GM21447 (cell line): ENCODE data around the gene FBXL20.
"Not testable (repeated sequence)": the region's sequence is repeated elsewhere in the genome, so short reads cannot be mapped to it uniquely, and the experiment has no call there.

Experiments used
- ATAC-seq: cut with Tn5 transposase; IDR thresholded peaks from one replicate; pipeline ENCODE4 v1.9.1; 2021; ENCODE audit not compliant: unreplicated experiment

The FBXL20 gene

DNA sequence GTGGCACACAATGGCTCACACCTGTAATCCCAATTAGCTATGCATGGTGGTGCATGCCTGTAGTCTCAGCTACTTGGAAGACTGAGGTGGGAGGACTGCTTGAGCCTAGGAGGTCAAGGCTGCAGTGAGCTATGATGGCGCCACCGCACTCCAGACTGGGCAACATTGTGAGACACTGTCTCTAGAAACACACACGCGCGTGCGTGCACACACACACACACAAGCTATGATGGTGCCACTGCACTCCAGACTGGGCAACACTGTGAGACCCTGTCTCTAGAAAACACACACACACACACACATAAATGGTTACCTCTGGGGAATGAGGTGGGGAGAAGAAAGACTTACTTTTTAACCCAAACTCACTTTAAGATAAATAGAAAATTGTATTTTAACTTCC, 16.4 kb downstream of the FBXL20 start:
- no peak for ATAC-seq

DNA sequence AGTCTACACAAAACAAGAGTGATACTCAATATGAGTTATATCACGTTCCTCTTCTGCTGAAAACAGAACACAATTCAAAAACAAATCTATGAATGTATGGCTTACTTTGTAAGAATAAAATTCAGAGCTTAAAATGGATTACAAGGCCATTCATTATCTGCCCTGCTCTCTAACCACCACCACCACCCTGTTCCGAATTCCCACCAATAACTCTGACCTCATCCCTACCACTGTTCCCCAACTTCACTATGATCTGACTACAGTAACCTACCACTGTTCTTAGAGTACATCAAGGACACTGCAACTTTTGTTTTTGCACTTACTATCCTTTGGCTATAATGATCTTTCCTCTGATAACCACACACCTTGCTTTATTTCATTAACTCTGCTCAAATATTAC, 21.3 kb downstream of the FBXL20 start:
- ATAC-seq: no peak

GRCh38 chr17:39376434-39376833, 25.0 kb downstream of the FBXL20 start:
- no peak for ATAC-seq

DNA sequence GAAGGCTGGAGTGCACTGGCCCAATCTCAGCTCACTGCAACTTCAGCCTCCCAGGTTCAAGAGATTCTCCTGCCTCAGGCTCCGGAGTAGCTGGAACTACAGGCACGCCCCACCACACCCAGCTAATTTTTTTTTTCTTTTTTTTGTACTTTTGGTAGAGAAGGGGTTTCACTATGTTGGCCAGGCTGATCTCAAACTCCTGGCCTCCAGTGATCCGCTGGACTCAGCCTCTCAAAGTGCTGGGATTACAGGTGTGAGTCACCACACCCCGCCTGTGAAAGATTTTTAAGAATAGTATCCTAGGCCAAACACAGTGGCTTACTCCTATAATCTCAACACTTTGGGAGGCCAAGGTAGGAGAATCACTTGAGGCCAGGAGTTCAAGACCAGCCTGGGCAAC, 33.6 kb downstream of the FBXL20 start:
- ATAC-seq: not testable (repeated sequence)

- ATAC-seq: no peak
Observed at GRCh38 chr17:39365872-39366271, 35.6 kb downstream of the FBXL20 start.

DNA sequence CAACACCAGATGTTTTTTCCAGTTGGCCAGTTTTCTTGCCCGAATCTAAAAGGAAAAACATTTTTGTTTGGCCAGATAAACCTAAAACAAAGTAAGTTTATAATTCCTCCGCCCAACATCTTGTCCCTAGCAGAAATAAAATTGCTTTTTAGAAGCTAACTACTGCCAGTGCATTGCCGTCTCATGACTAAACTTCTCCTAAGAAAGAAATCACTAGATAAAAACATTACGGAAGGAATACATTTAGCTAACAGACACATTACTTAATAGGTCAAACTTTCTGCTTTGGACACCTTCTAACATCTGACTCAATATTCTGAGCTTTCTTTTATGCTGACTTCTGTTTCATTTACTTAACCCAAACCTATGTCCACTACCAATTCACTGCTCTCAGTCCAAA, 36.2 kb downstream of the FBXL20 start:
- no peak for ATAC-seq

DNA sequence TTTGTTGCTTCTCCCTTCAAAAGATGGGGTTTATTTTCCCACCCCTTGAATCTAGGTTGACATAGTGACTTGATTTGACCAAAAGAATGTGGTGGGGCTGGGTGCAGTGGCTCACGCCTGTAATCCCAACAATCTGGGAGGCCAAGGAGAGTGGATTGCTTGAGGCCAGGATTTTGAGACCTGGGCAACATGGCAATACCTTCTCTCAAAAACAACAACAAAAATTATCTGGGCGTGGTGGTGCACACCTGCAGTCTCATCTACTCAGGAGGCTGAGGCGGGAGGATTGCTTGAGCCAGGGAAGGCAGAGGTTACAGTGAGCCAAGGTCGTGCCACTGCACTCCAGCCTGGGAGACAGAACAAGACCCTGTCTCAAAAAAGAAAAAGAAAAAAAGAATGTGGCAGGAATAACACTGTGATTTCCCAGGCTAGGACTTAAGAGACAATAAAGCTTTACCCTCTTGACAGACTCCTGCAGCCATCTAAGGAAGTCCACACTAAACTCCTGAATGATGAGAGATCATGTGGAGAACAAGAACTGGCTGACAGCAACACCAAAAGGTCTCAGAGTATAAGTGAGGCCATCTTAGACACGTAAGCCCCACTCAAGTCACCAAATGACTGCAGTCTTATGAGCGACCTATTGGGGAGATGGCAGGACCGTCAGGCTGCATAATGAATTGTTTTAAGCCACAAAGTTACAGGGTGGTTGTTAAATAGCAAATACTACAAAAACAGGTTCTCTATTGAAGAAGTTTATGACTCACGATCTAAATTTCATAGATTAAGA, 37.0 kb downstream of the FBXL20 start:
- no peak for ATAC-seq

DNA sequence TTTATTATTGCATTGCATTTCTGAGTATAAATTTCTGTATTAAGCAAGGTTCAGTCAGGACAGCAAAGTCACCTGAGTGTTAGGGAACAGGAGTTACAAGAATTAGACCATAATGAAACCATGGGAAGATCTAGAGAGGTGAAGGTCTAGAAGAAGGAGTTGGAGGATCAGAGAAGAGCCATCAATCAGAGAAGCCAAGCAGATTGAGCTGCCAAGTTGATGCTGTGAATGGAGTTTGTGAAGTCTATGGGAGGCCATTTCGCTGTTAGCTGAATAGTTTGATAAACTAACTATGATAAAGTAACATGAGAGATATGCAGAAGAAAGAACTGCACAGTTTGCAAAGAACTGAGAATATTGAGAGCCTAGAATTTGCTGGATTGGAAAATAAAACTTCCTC, 40.4 kb downstream of the FBXL20 start:
- no peak for ATAC-seq

GRCh38 chr17:39360537-39360936, 40.9 kb downstream of the FBXL20 start:
- no peak for ATAC-seq

- ATAC-seq: no peak
Observed at GRCh38 chr17:39359994-39360393, 41.4 kb downstream of the FBXL20 start.

DNA sequence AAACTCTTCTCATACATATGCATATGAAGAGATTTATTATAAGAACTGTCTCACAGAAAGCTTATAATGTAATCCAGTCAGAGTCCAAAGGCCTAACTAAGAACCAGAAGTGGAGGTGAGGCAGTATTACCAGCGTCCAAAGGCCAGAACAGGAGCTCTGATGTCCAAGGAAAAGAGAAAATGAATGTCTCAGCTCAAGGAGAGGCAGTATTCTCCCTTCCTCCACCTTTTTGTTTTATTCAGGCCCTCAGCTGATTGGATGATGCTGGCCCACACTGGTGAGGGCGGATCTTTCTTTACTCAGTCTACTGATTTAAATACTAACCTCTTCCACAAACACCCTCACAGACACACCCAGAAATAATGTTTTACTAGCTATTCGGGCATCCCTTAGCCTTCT, 43.4 kb downstream of the FBXL20 start:
- ATAC-seq: no peak

DNA sequence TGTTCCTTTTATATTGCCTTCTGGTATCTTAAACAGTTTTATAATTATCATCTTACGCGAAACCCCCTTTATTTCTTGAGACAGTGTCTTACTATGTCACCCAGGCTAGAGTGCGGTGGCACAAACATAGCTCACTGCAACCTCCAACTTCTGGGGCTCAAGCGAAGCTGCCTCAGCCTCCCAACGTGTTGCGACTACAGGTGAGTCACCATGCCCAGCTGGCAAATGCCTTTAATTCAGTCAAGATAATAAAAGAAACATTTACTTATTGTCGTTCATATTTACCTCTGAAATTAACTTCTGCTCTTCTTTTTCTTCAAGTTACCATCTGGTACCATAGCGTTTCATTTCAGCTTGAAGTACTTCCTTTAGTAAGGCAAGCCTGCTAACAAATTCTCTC, 43.9 kb downstream of the FBXL20 start:
- ATAC-seq: no peak

DNA sequence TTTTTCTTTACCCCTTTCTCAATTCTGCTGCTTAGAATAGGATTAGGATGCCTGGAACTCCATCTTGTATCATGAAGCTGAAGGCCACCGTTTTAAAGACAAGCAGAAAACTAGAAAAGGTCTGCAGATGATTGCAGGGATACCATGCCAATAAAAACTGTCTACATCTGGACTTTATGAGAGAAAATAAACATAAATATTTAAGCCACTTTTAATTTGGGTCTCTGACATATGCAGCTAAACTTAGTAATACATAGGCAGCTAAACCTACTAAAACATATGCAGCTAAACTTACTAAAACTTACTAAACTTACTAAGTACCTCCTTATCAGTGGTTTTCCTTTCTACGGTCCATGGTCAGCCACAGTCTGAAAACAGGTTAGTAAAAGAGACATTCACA, 48.4 kb downstream of the FBXL20 start:
- no peak for ATAC-seq

GRCh38 chr17:39352511-39352910, 48.9 kb downstream of the FBXL20 start:
- no peak for ATAC-seq

GRCh38 chr17:39351508-39351907, 49.9 kb downstream of the FBXL20 start:
- no peak for ATAC-seq

- ATAC-seq: no peak
Observed at GRCh38 chr17:39349246-39349645, 52.2 kb downstream of the FBXL20 start.

- not testable (repeated sequence) for ATAC-seq
Observed at GRCh38 chr17:39346863-39347262, 54.6 kb downstream of the FBXL20 start.

DNA sequence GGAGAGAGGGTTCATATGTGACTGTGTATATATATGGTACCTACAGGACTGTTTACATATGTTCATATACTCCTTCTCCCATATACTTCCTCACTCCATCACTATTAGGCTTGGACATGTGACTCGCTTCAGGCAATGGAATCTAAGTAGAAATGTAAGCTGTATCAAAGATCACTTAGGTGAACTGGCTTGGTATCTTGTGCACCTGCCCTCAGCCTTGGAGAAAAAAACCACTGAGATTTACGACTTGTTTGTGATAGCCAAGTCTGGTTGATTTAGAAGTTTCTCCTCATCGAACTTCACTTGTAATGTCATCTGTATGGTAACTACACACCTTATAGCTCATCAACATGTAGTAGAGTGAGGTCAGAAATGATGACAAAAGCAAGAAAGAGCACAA, 59.9 kb downstream of the FBXL20 start:
- no peak for ATAC-seq

- no peak for ATAC-seq
Observed at GRCh38 chr17:39340731-39341130, 60.7 kb downstream of the FBXL20 start.

- no peak for ATAC-seq
Observed at GRCh38 chr17:39339272-39339671, 62.2 kb downstream of the FBXL20 start.

DNA sequence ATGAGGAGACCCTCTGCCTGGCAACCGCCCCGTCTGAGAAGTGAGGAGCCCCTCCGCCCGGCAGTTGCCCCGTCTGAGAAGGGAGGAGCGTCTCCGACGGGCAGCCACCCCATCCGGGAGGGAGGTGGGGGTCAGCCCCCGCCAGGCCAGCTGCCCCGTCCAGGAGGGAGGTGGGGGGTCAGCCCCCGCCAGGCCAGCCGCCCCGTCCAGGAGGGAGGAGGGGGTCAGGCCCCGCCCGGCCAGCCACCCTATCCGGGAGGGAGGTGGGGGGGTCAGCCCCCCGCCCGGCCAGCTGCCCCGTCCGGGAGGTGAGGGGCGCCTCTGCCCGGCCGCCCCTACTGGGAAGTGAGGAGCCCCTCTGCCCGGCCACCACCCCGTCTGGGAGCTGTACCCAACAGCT, 63.8 kb downstream of the FBXL20 start:
- not testable (repeated sequence) for ATAC-seq

GRCh38 chr17:39335704-39336223, 65.7 kb downstream of the FBXL20 start:
- ATAC-seq: no peak
